OCI-LY3 (cell line): Measurements from ENCODE around the gene ARMCX6.
"Not testable (repeated sequence)": the region's sequence is repeated elsewhere in the genome, so short reads cannot be mapped to it uniquely, and the experiment has no call there.

Source experiments
- H2AFZ ChIP-seq: fragments of 200-600, 300-600 bp; shearing (Covaris generic); 2 replicates; pipeline ENCODE4 v1.6.0; 2014; ENCODE audit warnings: antibody characterized with exemption, low read depth, low read length
- H3K27ac ChIP-seq: fragments of 200-600, 300-600 bp; sonication (generic); 2 replicates; pipeline ENCODE4 v1.5.1; 2014; ENCODE audit warnings: mild to moderate bottlenecking, low read length, moderate library complexity, mixed read lengths
- H3K27me3 ChIP-seq: fragments of 200-600, 300-600 bp; sonication (generic); 2 replicates; pipeline ENCODE4 v1.6.1; 2014; ENCODE audit warnings: low read depth, low read length, mixed read lengths
- H3K36me3 ChIP-seq: fragments of 200-600, 300-600 bp; sonication (generic); replicated peaks from 2 replicates; pipeline ENCODE3; 2014; ENCODE audit warnings: low read depth, low read length, mixed read lengths
- H3K4me1 ChIP-seq: fragments of 300-600, 200-600 bp; sonication (generic); 2 replicates; pipeline ENCODE4 v1.6.1; 2014; ENCODE audit warnings: low read length, mixed read lengths
- H3K4me2 ChIP-seq: fragments of 200-600, 300-600 bp; sonication (generic); 2 replicates; pipeline ENCODE4 v1.6.1; 2014; ENCODE audit warnings: low read length, mixed read lengths
- H3K4me3 ChIP-seq: fragments of 300-600, 200-600 bp; sonication (generic); 2 replicates; pipeline ENCODE4 v1.5.1; 2014; ENCODE audit warnings: antibody characterized with exemption, mild to moderate bottlenecking, low read length, moderate library complexity
- H3K79me2 ChIP-seq: fragments of 300-600, 200-600 bp; shearing (Covaris generic); 2 replicates; pipeline ENCODE4 v1.6.1; 2014; ENCODE audit warnings: mild to moderate bottlenecking, low read length, mixed read lengths
- H3K9ac ChIP-seq: fragments of 300-600, 200-600 bp; shearing (Covaris generic); 2 replicates; pipeline ENCODE4 v1.6.0; 2014; ENCODE audit warnings: mild to moderate bottlenecking, low read length, moderate library complexity
- H3K9me3 ChIP-seq: fragments of 200-600, 300-600 bp; shearing (Covaris generic); 2 replicates; pipeline ENCODE4 v1.6.1; 2014; ENCODE audit warnings: low read length, mixed read lengths; ENCODE audit not compliant: insufficient read depth
- H4K20me1 ChIP-seq: fragments of 200-600, 300-600 bp; sonication (generic); 2 replicates; pipeline ENCODE4 v1.6.1; 2016; ENCODE audit warnings: low read length, mixed read lengths; ENCODE audit not compliant: insufficient read depth
- EZH2phosphoT487 ChIP-seq: fragments of 200-600 bp; shearing (Covaris generic); IDR thresholded peaks from 2 replicates; pipeline ENCODE4 v1.6.1; 2018; ENCODE audit warnings: antibody characterized with exemption, mixed run types, low read depth
- TF ChIP-seq, protein P1 (sequence below): fragments of 200-600, 300-600 bp; sonication (generic); IDR thresholded peaks from 2 replicates; pipeline ENCODE4 v1.5.1; 2014; ENCODE audit warnings: antibody characterized with exemption, low read length, low read depth

The ARMCX6 gene

DNA sequence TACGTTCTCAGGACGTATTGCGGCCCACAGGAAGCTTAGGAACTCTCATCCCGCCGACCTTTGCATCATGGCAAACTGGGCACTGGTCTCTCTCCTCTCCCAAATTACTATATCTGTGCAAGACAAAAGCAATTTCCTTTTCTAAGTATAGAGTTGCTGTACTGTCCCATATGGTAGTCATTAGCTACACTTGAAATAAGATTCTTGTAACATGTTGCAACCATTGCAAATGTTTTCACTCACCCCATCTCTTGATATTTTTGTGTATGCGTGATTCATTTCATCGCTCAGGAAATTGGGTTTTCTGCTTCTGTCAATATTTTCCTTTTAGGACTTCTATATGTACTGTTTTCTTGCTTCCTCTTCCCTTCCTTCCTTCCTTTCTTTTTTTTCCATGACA lies 15.7 kb downstream of the ARMCX6 start:
- Histone ChIP-seq H2AFZ (no peak overlapping the region), H3K9me3 (no peaks in the 10 kb centered on the region), H3K27me3 (no peaks in the 10 kb centered on the region), H4K20me1 (no peaks in the 10 kb centered on the region), H3K9ac (no peak overlapping the region), H3K4me3 (no peak overlapping the region), H3K79me2 (no peaks in the 10 kb centered on the region), H3K4me2 (no peak overlapping the region), H3K27ac (no peak overlapping the region), H3K36me3 (no peaks in the 10 kb centered on the region), H3K4me1 (no peaks in the 10 kb centered on the region)
- TF ChIP-seq, protein P1, sequence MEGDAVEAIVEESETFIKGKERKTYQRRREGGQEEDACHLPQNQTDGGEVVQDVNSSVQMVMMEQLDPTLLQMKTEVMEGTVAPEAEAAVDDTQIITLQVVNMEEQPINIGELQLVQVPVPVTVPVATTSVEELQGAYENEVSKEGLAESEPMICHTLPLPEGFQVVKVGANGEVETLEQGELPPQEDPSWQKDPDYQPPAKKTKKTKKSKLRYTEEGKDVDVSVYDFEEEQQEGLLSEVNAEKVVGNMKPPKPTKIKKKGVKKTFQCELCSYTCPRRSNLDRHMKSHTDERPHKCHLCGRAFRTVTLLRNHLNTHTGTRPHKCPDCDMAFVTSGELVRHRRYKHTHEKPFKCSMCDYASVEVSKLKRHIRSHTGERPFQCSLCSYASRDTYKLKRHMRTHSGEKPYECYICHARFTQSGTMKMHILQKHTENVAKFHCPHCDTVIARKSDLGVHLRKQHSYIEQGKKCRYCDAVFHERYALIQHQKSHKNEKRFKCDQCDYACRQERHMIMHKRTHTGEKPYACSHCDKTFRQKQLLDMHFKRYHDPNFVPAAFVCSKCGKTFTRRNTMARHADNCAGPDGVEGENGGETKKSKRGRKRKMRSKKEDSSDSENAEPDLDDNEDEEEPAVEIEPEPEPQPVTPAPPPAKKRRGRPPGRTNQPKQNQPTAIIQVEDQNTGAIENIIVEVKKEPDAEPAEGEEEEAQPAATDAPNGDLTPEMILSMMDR: no peak
- no peak for TF ChIP-seq EZH2phosphoT487

DNA sequence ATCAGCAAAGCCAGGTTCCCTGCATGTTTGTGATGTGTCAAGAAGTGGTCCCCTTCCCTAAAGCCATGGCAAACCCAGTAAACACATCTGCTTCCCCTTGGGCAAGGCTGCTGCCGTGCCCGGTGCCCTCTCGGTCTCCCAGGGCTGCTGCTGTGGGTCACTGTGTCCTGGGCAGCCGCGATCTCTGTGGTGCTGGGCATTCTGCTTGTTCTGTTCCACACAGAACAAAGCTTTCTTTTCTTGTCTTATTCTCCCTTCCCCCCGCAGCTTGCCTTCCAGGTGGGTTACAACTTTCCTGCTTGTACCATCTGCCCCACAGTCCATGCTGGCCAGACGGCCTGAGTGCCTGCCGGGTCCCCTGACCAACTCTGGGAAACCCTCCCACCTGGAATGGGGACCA lies 18.2 kb downstream of the ARMCX6 start:
- H3K9me3 ChIP-seq, H2AFZ ChIP-seq: not testable (repeated sequence)

DNA sequence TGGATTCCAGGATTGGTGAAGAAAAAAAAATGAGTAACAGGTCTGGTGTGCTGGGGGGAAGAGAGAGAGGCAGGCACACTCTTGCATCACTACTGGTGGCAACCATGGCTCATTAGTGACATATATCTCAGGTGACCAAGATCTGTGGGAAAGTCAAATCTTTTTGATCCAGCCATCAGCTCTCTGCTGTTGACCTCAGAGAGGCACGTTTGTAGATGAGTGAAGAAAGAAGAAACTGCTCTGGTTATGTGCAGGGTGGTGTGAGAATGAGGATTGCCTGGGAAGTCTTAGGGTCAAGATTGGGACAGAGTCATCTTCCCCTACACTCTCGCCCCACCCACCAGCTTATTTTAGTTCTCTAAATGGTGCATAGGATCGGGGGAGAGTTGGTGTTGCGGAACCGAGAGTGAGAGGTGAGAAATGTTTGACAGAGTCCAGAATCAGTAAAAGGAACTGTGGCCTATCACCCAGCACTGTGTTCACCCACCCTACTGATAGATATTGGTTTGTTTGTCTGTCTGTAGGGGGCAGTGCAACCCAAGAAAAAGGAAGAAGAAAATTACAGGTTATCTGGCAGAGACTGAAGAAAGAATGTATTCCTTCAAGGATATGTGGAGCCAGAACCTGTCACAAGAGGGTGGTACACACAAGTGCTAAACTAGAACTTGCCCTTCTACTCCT lies 21.9 kb downstream of the ARMCX6 start:
- Histone ChIP-seq H3K27ac (peak overlapping the region; percentile 63), H3K36me3 (no peaks in the 10 kb centered on the region), H3K79me2 (no peaks in the 10 kb centered on the region), H4K20me1 (no peaks in the 10 kb centered on the region), H3K4me3 (peak overlapping the region; percentile 44), H3K9ac (no peak overlapping the region), H3K4me1 (peaks cover 27% of the 10 kb centered on the region), H3K9me3 (no peaks in the 10 kb centered on the region), H3K27me3 (no peaks in the 10 kb centered on the region), H2AFZ (peak overlapping the region; percentile 87; the same call in 1 of the 2 replicates), H3K4me2 (peak overlapping the region; percentile 65)
- no peak for TF ChIP-seq EZH2phosphoT487
- TF ChIP-seq, protein P1: peak; percentile 72

More for the DNA sequence above, 18.2 kb downstream of the ARMCX6 start:
- H3K27me3 ChIP-seq, H3K36me3 ChIP-seq, H3K9ac ChIP-seq, H3K4me2 ChIP-seq, H3K4me3 ChIP-seq, H3K27ac ChIP-seq, H3K79me2 ChIP-seq, H4K20me1 ChIP-seq: not testable (repeated sequence)
- H3K4me1 ChIP-seq: peaks cover 20% of the 10 kb centered on the region
